Measurements from ENCODE around the gene PCP2. TPM values are rescaled to one million over a fixed set of nuclear protein-coding genes. Genes with fewer than 3 reads are reported as not detected.
A peak's percentile ranks its signal among the peaks of the same experiment; 100 is the strongest.

The PCP2 gene
- total RNA-seq, 1 donor from 2014 or later: 1.0 TPM

DNA sequence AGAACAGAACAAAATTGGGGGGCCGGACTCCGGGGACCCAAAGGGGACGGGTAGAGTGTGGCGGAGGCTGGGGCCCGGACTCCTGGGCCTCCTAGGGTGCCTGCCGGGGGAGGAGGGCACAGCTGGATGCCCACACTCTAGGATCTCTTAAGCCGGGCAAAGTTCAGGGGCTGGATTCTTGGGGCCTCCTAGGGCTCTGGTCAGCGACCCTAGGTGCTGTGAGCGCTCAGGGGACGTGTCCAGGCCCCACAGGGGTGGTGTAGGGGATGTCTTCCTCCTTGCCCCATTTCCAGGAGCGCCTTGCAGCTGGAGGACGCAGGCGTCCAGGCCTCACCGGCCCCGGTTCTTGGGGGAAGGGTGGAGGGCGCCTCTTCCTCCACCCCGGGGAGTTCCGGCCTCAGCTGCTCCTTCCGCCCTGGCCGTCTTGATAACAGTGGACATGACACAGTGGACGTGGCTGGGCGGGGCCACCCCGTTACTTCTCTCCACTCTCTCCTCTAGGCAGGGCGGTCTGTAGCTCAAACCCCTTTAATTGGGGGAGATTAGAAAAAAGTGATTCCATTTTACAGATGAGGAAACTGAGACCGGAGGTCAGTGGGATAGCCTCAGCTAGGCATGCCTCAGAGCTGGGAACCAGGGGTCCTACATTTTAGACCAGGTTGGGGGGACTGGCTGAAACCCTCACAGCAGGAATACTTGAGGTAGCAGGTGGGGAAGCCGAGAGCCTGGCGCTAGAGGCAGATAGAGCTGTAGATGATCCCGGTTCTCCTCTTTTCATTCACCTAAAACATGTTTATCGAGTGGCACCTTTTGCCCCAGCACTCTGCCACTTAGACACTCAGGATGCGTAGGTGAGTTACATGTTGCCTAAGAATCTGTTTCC is 4.1 kb upstream of the PCP2 start:
- Mint-ChIP-seq H3K27me3 (peaks cover 28% of the 10 kb centered on the region), H3K36me3 (no peaks in the 10 kb centered on the region), H3K4me1 (ENCODE audit: unreplicated experiment) (no peaks in the 10 kb centered on the region), H3K9me3 (no peaks in the 10 kb centered on the region), H3K27ac (no peak overlapping the region), H3K4me3 (peak overlapping the region; percentile 77)
- TF ChIP-seq, protein P1, sequence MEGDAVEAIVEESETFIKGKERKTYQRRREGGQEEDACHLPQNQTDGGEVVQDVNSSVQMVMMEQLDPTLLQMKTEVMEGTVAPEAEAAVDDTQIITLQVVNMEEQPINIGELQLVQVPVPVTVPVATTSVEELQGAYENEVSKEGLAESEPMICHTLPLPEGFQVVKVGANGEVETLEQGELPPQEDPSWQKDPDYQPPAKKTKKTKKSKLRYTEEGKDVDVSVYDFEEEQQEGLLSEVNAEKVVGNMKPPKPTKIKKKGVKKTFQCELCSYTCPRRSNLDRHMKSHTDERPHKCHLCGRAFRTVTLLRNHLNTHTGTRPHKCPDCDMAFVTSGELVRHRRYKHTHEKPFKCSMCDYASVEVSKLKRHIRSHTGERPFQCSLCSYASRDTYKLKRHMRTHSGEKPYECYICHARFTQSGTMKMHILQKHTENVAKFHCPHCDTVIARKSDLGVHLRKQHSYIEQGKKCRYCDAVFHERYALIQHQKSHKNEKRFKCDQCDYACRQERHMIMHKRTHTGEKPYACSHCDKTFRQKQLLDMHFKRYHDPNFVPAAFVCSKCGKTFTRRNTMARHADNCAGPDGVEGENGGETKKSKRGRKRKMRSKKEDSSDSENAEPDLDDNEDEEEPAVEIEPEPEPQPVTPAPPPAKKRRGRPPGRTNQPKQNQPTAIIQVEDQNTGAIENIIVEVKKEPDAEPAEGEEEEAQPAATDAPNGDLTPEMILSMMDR (conservative IDR thresholded peaks at IDR 0.05): no peak
- no peak for DNase-seq (ENCODE audit: extremely low spot score, unreplicated experiment)

DNA sequence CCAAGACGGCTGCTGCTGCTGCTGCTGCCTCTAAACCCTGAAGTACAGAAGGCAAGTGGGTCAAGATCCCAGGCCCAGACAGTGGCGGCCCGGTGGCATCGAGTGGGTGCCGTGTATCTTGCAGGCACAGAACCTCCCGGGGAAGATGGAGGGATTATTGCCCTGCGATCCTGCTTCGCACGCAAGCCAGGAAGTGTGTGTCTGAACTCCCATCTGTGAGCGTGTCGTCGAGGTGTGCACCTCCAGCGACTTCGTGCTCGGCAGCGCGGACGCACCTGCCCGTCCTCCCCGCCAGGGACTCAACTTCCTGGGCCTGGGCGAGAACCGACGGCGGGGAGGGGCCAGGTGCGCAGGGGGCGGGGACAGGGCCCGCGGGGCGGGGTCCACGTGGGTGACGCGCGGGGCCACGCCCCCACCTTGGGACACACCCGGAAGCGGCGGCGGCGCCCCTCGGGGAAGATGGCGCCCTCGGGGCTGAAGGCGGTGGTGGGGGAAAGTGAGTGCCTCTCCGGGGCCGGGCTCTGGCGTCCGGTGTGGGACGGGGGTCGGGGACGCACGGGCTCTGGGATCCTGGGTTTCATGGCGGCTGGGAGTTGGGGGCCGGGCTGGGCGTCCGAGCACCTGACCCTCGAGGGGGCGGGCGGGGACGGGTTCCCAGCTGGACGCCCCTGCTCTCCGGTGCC is 3.3 kb upstream of the PCP2 start, which contains the start of gene STXBP2:
Gene STXBP2 (plus strand): TSS at position 420 of the 683 bp plus-strand sequence. CDS start 40 bp downstream, at position 460.
- peak within 1 kb of the TSS; percentile 77 for H3K4me3 Mint-ChIP-seq
- no peaks in the 10 kb centered on the region for H3K4me1 Mint-ChIP-seq (ENCODE audit: unreplicated experiment)
- peak within 1 kb of the TSS; percentile 43 for H3K27ac Mint-ChIP-seq
- peaks cover 28% of the 10 kb centered on the region for H3K27me3 Mint-ChIP-seq
- H3K36me3 Mint-ChIP-seq: no peaks in the 10 kb centered on the region
- TF ChIP-seq, protein P1 (conservative IDR thresholded peaks at IDR 0.05): no peak
- peak; percentile 84 for DNase-seq (ENCODE audit: extremely low spot score, unreplicated experiment)
- no peaks in the 10 kb centered on the region for H3K9me3 Mint-ChIP-seq

DNA sequence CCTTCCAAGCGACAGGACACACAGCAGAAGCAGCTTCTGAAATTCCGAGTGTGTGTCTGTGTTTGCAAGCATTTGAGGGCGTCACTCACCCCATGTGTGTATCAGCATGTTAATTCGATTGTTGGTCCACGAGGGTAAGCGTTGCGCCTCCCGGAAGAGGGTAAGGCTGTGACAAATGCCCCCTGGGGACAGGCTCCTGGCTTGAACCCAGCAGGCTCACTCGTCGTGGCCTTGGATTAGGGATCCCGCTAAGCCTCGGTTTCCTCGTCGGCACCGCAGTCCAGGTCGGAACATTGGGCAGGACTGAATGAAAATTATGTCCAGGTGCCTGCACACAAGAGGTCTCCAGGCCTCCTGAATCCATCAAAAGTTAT is 2.8 kb upstream of the PCP2 start:
- peak overlapping the region; percentile 77 for H3K4me3 Mint-ChIP-seq

DNA sequence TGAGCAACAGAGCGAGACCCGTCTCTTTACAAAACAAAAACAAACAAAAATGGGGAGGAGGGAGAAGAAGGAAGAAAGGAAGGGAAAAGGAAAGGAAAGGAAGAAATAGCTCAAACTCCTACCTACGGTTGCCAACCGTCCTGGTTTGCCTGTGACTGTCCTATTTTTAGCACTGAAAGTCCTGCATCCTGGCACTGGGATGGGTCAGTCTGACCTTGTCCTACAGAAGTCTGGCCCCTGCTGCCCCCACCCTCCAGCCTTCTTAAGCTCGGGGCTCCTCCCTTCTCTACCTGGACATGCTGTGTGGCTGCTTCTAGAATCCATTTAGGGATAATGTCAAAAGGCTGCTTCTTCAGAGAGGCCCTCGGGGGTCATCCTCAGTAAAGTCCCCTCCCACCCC is 2.2 kb upstream of the PCP2 start:
- H3K27ac Mint-ChIP-seq: peak overlapping the region; percentile 43
- H3K27me3 Mint-ChIP-seq: peaks cover 28% of the 10 kb centered on the region
- H3K9me3 Mint-ChIP-seq: no peaks in the 10 kb centered on the region
- no peaks in the 10 kb centered on the region for H3K36me3 Mint-ChIP-seq
- H3K4me3 Mint-ChIP-seq: peak overlapping the region; percentile 77
- DNase-seq (ENCODE audit: extremely low spot score, unreplicated experiment): no peak
- TF ChIP-seq, protein P1 (conservative IDR thresholded peaks at IDR 0.05): no peak
- no peaks in the 10 kb centered on the region for H3K4me1 Mint-ChIP-seq (ENCODE audit: unreplicated experiment)

More for the DNA sequence above, 2.8 kb upstream of the PCP2 start:
- TF ChIP-seq, protein P1 (conservative IDR thresholded peaks at IDR 0.05): no peak
- Mint-ChIP-seq H3K27ac (peak overlapping the region; percentile 43), H3K4me1 (ENCODE audit: unreplicated experiment) (no peaks in the 10 kb centered on the region), H3K36me3 (no peaks in the 10 kb centered on the region), H3K9me3 (no peaks in the 10 kb centered on the region), H3K27me3 (peaks cover 28% of the 10 kb centered on the region)
- DNase-seq (ENCODE audit: extremely low spot score, unreplicated experiment): no peak

DNA sequence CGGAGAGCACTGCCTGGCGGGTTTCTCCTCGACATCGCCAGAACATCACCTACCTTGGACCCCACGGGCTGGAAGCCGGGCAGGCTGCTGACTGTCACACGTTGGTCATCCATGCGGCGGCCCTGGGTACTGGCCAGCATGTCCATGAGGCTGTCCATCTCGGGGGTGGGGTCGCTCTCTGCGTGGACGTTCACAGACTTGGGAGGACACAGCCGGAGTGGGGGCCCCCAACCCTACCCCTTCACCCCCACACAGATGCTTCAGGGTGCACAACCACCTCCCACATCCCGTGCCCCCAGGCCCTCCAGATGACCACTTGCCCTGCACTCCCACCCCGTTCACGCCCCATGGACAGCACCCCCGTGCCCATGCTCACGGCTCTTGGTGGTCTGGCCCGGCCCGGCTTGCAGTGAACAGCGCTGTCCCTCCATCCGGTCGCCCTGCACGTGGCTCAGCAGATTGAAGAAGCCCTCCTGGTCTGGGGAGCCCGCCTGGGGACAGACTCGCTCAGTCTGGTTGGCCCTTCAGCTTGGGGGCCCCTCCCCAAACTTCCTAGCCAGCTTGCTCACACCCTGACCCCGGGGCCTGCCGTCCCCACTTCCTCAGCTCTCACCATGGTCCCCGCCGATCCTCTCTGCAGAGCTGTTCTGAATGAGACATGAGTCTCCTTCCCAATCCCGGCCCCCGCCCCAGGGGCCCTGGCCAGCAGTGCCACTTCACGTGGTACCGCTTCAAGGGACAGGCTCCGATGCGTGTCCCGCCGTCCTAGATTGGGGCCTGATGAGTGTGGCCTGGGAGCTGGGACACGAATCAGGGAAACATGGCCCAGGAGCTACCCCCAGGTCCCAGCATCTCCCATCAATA is 947 bp downstream of the PCP2 start:
- Mint-ChIP-seq H3K4me1 (ENCODE audit: unreplicated experiment) (peaks cover 17% of the 10 kb centered on the region), H3K4me3 (no peak overlapping the region), H3K27me3 (peaks cover 19% of the 10 kb centered on the region), H3K36me3 (peaks cover 8% of the 10 kb centered on the region), H3K9me3 (no peaks in the 10 kb centered on the region), H3K27ac (no peak overlapping the region)
- TF ChIP-seq, protein P1 (conservative IDR thresholded peaks at IDR 0.05): no peak
- no peak for DNase-seq (ENCODE audit: extremely low spot score, unreplicated experiment)
